ENCODE results near the gene TBXA2R.

TBXA2R gene

DNA sequence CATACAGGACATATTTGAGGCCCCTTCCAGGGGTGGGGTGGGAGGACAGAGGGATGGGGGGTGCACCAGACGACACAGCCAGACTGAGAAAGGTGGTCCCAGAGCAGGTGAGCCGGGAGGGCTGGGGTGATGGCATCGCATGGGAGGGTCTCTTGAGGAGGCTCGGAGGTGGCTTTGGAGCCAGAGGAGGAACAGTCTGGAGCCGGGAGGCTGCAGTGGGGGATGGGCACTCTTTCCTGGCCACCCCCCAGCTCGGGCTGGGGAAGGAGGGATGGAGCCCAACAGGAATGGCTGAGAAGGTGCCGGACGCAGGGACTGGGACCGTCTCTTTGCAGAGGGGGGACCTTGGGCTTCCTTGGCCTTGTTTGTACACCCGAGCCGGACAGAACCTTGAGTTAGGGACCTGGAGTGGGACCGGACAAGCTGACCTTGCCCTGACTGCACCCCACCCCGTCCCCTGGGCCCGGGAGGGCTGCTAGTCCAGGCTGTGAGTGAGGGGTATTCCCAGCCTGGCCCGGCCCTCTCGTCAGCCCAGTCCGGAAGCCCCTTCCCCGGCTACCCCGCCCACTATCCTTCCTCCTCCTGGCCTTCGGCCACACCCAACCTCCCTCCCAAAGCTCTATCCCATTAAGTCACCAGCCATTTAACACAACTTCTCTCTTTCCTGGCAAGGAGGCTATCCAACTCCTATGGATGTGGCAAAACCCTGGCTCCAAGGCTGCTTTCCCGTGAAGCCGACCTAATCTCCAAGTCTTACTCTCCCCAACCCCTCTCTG lies 816 bp upstream of the TBXA2R start:
- no peak for DNase-seq
- Histone ChIP-seq H3K79me2 (ENCODE audit: low read length) (no peaks in the 10 kb centered on the region), H3K9ac (ENCODE audit: low read length) (no peak overlapping the region), H3K9me2 (replicated peaks; ENCODE audit: insufficient read depth, low read length) (no peaks in the 10 kb centered on the region), H3K27ac (ENCODE audit: low read length) (no peak overlapping the region), H3K36me3 (replicated peaks; ENCODE audit: insufficient read depth, low read length) (peaks cover 8% of the 10 kb centered on the region; the same call in 1 of the 2 replicates), H2AFZ (ENCODE audit: low read length) (no peak overlapping the region), H3K4me2 (ENCODE audit: low read depth, low read length) (no peak overlapping the region), H4K20me1 (ENCODE audit: insufficient read depth, low read length) (no peaks in the 10 kb centered on the region), H3F3A (ENCODE audit: insufficient read depth, low read length) (peaks cover 6% of the 10 kb centered on the region; the same call in 1 of the 2 replicates), H3K9me3 (replicated peaks; ENCODE audit: insufficient read depth, low read length) (no peaks in the 10 kb centered on the region), H3K4me1 (ENCODE audit: low read length) (peaks cover 11% of the 10 kb centered on the region; the same call in 1 of the 2 replicates), H3K27me3 (replicated peaks; ENCODE audit: insufficient read depth, low read length) (peaks cover 13% of the 10 kb centered on the region), H3K4me3 (ENCODE audit: low read length) (no peak overlapping the region)
- TF ChIP-seq EZH2phosphoT487 (IDR thresholded peaks at IDR 0.05; ENCODE audit: low read length) = no peak
- TF ChIP-seq, protein P1, sequence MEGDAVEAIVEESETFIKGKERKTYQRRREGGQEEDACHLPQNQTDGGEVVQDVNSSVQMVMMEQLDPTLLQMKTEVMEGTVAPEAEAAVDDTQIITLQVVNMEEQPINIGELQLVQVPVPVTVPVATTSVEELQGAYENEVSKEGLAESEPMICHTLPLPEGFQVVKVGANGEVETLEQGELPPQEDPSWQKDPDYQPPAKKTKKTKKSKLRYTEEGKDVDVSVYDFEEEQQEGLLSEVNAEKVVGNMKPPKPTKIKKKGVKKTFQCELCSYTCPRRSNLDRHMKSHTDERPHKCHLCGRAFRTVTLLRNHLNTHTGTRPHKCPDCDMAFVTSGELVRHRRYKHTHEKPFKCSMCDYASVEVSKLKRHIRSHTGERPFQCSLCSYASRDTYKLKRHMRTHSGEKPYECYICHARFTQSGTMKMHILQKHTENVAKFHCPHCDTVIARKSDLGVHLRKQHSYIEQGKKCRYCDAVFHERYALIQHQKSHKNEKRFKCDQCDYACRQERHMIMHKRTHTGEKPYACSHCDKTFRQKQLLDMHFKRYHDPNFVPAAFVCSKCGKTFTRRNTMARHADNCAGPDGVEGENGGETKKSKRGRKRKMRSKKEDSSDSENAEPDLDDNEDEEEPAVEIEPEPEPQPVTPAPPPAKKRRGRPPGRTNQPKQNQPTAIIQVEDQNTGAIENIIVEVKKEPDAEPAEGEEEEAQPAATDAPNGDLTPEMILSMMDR (IDR thresholded peaks at IDR 0.05; ENCODE audit: low read length) = no peak
- no peak for TF ChIP-seq EZH2 (optimal IDR thresholded peaks at IDR 0.05; ENCODE audit: low read depth, low read length)

DNA sequence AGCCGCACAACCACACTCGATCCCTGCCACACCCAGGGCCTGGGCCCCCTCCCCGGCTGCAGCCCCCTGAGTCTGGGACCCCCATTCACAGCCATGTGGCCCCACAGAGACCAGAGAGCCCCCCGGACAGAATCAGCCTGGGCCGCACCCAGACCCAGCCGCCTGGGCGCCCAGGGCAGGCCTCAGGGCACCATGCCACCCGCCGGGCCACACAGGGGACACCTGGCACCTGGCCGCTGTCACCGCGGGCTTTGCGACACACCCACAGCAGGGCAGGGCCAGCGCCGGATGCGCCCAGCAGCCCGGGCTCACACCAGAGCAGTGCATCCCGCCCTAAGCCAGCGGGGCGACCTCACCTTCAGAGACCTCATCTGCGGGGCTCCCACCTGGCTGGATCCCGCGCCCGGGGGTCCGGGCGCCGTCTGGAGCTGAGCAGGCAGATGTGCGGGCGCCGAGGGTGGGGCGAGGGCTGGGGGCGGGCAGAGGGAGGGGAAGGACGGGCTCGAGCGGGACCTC lies 443 bp downstream of the TBXA2R start:
- Histone ChIP-seq H3K27ac (ENCODE audit: low read length) (no peak overlapping the region), H3K9ac (ENCODE audit: low read length) (peak overlapping the region; percentile 15; the same call in 1 of the 2 replicates), H3K4me2 (ENCODE audit: low read depth, low read length) (peak overlapping the region; percentile 74), H4K20me1 (ENCODE audit: insufficient read depth, low read length) (no peaks in the 10 kb centered on the region), H3K4me3 (ENCODE audit: low read length) (peak overlapping the region; percentile 36), H3K9me3 (replicated peaks; ENCODE audit: insufficient read depth, low read length) (no peaks in the 10 kb centered on the region), H2AFZ (ENCODE audit: low read length) (peak overlapping the region; percentile 72), H3K79me2 (ENCODE audit: low read length) (no peaks in the 10 kb centered on the region), H3K27me3 (replicated peaks; ENCODE audit: insufficient read depth, low read length) (peaks cover 20% of the 10 kb centered on the region), H3K9me2 (replicated peaks; ENCODE audit: insufficient read depth, low read length) (no peaks in the 10 kb centered on the region), H3F3A (ENCODE audit: insufficient read depth, low read length) (peaks cover 6% of the 10 kb centered on the region; the same call in 1 of the 2 replicates), H3K4me1 (ENCODE audit: low read length) (peaks cover 11% of the 10 kb centered on the region; the same call in 1 of the 2 replicates), H3K36me3 (replicated peaks; ENCODE audit: insufficient read depth, low read length) (no peaks in the 10 kb centered on the region)
- TF ChIP-seq, protein P1 (IDR thresholded peaks at IDR 0.05; ENCODE audit: low read length) = no peak
- no peak for TF ChIP-seq EZH2phosphoT487 (IDR thresholded peaks at IDR 0.05; ENCODE audit: low read length)
- TF ChIP-seq EZH2 (optimal IDR thresholded peaks at IDR 0.05; ENCODE audit: low read depth, low read length) = no peak
- peak; percentile 62 for DNase-seq

DNA sequence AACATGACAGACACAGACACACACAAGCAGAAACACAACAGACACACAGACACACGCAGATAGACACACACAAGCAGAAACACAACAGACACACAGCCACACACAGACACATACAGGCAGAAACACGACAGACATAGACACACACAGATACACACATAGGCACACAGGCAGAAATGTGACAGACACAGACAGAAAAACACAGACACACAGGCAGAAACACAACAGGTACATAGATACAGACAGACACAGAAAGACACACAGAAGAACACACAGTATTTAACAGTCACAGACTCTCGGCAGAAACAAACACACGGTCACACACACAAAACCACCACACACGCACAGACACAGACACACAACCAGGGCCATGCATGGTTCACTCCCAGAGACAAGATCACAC lies 905 bp downstream of the TBXA2R start:
- Histone ChIP-seq H3K9me2 (replicated peaks; ENCODE audit: insufficient read depth, low read length) (no peaks in the 10 kb centered on the region), H3K27ac (ENCODE audit: low read length) (no peak overlapping the region), H3K4me3 (ENCODE audit: low read length) (peak overlapping the region; percentile 36), H3K9me3 (replicated peaks; ENCODE audit: insufficient read depth, low read length) (no peaks in the 10 kb centered on the region), H3F3A (ENCODE audit: insufficient read depth, low read length) (peaks cover 6% of the 10 kb centered on the region; the same call in 1 of the 2 replicates), H4K20me1 (ENCODE audit: insufficient read depth, low read length) (no peaks in the 10 kb centered on the region), H3K4me2 (ENCODE audit: low read depth, low read length) (peak overlapping the region; percentile 74), H3K79me2 (ENCODE audit: low read length) (no peaks in the 10 kb centered on the region), H3K4me1 (ENCODE audit: low read length) (peaks cover 11% of the 10 kb centered on the region; the same call in 1 of the 2 replicates), H3K36me3 (replicated peaks; ENCODE audit: insufficient read depth, low read length) (no peaks in the 10 kb centered on the region), H3K27me3 (replicated peaks; ENCODE audit: insufficient read depth, low read length) (peaks cover 25% of the 10 kb centered on the region), H3K9ac (ENCODE audit: low read length) (peak overlapping the region; percentile 15; the same call in 1 of the 2 replicates), H2AFZ (ENCODE audit: low read length) (peak overlapping the region; percentile 72)
- TF ChIP-seq EZH2phosphoT487 (IDR thresholded peaks at IDR 0.05; ENCODE audit: low read length) = no peak
- DNase-seq = no peak
